A172 (cell line): ENCODE results near the gene GALK2. TPM values are rescaled to one million over a fixed set of nuclear protein-coding genes. Genes with fewer than 3 reads are reported as not detected.

Experiments used
- DNase-seq: peaks from one replicate; pipeline ENCODE4 v3.0.0-alpha.2; 2015; ENCODE audit warnings: low spot score
- total RNA-seq: library from RNA; depleted of rRNA; stranded (reverse); fragments of >200 nt; shearing (Covaris generic); gene quantifications from 2 replicates; pipeline ENCODE4 v1.2.3, GENCODE V29; 2014; rRNA removed

GALK2 gene
- 25.7 and 34.5 TPM in 2 replicates for total RNA-seq

DNA sequence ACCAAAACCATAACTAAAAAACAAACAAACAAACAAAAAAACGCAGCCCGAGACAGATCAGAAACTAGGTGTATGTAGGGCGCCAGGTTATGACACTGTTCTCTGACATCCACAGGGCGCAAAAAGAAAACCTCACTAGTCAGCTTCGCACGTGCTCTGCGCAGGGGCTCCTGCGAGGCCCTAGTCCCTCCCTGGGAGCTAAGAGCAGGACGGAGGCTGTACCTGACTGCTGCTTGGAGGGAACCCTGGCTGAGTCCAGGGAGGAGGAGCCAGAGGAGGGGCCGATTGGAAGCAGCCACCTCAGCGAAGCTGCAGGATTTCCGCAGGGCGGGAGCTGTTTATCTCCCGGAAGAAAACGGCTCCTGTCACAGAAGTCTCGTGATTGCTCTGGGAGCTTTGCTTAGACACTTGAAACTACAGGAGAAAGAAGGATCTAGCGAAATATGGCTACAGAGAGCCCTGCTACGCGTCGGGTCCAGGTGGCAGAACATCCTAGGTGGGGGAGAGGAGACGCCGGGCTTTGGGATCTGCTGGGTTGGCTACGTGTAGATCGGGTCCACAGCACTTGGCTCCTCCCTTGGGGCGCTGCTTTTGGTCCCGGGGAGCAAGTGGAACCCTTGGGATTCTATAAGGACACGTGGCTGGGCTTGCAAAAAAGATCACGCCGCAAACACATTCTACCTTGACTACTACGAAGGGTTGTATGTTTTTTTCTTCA, at the start of gene GALK2:
Gene GALK2 (plus strand): TSS at position 368 of the 718 bp plus-strand sequence. CDS start 76 bp downstream, at position 444.
- peak; percentile 81 for DNase-seq

DNA sequence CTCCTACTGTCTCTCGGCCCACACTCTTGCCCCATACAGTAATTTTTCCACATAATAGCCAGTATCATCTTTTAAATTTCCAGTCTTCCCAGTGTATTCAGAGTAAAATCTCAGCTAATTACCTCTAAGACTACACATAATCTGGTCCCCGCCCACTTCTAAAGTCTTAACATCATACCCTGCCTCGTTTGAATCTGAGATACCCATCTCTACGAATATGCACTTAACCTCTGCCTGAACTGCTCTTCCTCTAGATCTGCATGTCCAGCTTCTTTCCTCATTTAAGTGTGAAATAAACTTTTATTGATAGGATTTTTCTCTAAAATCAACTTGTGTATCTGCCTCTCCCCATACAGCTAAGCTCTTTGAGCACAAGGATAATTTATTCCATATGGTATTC, 49.2 kb upstream of the GALK2 start:
- no peak for DNase-seq

GRCh38 chr15:49121901-49122300, 48.1 kb upstream of the GALK2 start:
- DNase-seq, result no peak

DNA sequence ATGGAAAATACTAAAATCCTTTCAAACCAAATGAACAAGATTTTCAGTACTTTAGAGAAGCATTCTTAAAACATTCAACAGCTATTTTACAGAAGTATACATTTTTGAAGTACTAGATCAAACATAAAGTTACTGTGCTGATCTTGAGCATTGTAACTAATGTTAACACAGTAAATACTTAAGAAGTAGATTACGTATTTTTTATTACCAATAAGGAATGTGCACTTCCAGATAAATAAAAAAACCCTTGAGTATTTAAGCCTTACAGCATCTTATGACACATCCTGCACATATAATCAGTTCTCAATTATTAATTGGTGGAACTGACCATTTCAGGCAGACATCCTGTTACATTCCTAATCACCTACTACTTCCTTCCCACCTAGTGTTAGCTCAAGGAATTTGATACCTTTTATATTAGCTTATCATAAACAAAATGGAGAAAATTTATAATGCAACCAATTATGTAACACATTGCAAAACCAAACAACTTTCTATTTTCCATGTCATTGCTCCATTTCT, 47.4 kb upstream of the GALK2 start:
- no peak for DNase-seq

DNA sequence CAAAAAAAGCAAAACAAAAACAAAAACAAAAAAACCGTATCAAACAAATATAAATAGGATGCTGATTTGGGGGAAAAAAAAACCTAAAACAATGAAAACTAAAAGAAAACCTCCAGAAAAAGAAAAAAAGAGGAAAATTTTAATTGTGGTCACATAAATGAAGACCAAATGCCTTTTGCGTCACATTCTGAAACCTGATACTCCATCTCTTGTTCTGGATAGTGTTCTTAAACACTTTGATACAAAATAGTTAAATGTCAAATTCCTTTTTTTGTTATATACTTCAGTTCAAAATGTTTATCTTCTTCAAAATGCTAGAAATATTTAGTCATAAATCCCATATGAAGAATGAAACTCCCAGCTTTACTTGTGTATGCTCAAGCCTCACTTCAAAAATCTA, 45.7 kb upstream of the GALK2 start:
- no peak for DNase-seq

- no peak for DNase-seq
Observed at GRCh38 chr15:49131403-49131802, 38.6 kb upstream of the GALK2 start.

- DNase-seq, result peak; percentile 28
Observed at GRCh38 chr15:49134683-49135341, 35.2 kb upstream of the GALK2 start.

DNA sequence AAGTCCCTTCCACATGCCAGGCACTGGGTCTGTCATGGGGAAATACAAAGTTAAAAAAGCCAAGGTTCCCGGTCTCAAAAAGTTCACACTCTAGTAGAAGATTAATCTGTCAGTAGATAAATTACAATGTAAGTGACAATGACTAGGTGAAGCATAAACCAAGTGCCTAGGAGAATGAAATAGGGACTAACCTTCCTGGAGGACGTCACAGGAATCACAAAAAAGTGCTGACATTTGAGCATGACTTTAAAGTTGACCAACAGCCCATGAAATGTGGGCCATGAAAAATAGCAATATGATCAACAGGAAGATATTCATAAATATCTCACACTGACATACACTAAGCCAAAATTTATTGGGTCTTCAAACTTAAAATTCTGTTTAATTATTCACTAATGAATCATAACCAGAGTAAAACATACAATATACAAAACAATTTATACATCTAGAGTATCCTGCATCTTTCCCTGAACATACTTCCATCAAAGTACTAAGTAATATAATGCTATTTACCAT, 34.6 kb upstream of the GALK2 start:
- peak; percentile 8 for DNase-seq

DNA sequence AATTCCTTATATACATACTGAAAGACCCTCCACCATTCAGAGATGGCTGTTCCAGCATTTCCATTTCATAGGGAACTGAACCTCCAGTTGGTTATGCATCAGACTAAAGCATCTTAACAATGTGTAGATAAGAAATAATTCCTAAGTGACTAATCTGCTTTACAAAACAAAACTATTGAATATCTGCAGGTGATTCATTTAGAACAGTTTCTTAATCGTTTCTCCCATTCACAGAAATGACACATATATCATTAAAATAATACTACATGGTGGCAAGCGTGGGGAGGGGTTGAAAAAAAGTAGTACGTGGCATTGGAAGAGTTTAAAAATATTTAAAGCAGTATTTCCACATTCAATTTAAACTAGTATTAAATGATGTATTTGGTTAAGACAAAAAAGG, 34.1 kb upstream of the GALK2 start:
- DNase-seq, result peak; percentile 81

GRCh38 chr15:49137861-49138260, 32.2 kb upstream of the GALK2 start:
- peak; percentile 14 for DNase-seq

GRCh38 chr15:49145651-49146609, 24.1 kb upstream of the GALK2 start:
- DNase-seq, result peak; percentile 43

- no peak for DNase-seq
Observed at GRCh38 chr15:49148298-49148697, 21.7 kb upstream of the GALK2 start.

- DNase-seq, result no peak
Observed at GRCh38 chr15:49148727-49149126, 21.3 kb upstream of the GALK2 start.

- DNase-seq, result no peak
Observed at GRCh38 chr15:49151831-49152230, 18.2 kb upstream of the GALK2 start.

GRCh38 chr15:49152552-49153312, 17.3 kb upstream of the GALK2 start:
- no peak for DNase-seq

GRCh38 chr15:49154359-49154758, 15.7 kb upstream of the GALK2 start:
- no peak for DNase-seq

GRCh38 chr15:49154799-49155109, 15.3 kb upstream of the GALK2 start:
- no peak for DNase-seq

- peak; percentile 97 for DNase-seq
Observed at GRCh38 chr15:49155110-49155833, 14.8 kb upstream of the GALK2 start, which contains the start of gene COPS2. Gene COPS2 (minus strand): TSS chr15:49155599. CDS start chr15:49155578, 21 bp downstream.

DNA sequence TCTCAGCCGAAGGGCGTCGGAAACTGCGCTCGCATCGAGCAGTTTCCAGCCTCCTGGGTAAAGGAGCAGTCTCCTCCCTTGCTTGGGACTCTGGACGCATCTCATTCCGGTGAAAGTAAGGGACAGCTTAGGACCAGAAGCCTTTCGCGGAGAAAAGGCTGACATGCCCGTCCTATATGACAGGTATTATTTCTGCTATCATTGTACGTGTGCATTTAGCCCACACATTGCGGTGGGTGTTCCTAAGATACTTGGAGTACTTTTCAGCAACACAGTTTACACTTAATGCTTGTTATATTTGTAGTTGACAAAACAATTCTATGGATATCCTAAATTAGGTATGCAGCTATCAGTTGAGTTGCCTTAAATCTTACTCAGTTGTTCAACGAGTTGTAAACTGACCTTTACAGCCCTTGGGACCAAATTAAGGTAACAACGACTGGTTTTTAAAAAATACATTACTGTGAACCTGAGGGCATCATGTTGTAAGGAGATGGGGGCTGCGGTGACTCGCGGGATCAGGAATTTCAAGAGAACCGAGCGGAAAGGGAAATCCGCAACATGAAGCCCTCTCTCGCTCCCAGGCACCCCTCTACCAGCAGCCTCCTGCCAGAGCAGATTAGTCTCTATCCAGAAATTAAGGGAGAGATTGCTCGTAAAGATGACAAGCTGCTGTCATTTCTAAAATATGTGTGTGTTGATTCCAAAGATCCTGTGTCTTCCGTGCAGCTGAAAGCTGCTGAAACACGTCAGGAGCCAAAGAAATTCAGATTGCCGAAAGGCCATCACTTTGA, 14.0 kb upstream of the GALK2 start:
- no peak for DNase-seq

GRCh38 chr15:49163678-49164077, 6.4 kb upstream of the GALK2 start:
- no peak for DNase-seq
